GM12873 (cell line): Measurements from ENCODE around the gene COMMD3.

Experiments
- CTCF ChIP-seq: IDR thresholded peaks from 2 replicates; pipeline ENCODE4 v1.5.1; 2012; ENCODE audit warnings: low read depth, mild to moderate bottlenecking, moderate library complexity, low read length, control low read depth; ENCODE audit not compliant: insufficient read depth; ENCODE audit errors: missing control alignments

The COMMD3 gene

DNA sequence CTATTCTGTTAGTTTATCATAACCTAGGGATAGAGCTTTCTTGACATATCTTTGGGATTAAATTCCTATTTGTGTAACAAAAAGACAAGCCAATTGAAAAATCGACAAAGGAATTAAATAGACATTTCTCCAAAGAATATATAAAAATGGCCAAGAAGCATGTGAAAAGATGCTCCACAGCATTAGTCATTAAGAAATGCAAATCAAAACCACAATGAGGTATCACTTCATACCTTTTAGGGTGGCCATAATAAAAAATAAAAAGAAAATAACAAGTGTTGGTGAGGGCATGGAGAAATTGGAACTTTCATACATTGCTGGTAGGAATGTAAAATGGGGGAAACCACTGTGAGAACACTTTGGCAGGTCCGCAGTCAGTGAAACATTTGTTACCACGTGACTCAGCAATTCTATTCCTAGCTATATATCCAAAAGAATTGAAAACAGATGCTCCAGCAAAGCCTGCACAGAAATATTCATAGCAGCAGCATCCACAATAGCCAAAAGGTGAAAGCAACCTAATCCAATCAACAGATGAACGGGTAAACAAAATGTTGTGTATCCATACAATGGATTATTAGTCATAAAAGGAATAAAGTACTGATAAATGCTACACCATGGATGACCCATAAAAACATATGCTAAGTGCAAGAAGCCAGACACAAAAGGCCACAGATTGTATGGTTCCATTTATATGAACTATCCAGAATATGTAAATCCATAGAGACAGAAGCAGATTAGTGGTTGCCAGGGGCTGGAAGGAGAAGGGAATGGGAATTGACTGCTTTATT is 49.7 kb downstream of the COMMD3 start:
- TF ChIP-seq CTCF, result no peak

DNA sequence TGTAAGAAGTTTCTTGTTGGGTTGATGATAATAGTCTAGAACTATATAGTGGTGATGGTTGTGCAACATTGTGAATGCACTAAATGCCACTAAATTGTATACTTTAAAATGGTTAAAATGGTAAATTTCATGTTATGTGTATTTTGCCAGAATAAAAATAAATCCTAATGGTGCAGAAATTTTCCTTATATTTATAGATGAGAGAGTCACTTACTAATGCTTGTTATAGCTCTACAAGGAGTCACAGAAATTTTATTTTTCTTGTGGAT is 50.2 kb downstream of the COMMD3 start:
- TF ChIP-seq CTCF, result no peak

- no peak for TF ChIP-seq CTCF
These were observed 50.6 kb downstream of the COMMD3 start for GRCh38 chr10:22366771-22367170.

DNA sequence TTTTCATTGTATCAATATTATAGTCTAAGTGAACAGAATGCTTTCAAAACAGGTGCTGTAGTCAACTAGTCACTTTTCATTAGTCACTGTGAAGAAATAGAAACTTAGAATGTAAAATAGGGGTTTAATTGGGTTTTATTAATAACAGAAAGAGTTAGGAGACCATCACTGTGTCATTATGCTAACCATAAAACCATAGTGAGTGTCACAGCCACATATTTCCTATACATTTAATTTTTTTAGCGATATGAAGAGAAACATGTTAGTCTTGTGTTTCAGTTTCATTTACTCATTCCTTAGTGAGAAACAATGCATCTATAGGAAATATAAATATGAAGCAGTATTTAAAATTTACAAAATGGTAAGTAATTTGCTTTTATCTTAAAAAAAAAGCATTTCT is 51.3 kb downstream of the COMMD3 start:
- no peak for TF ChIP-seq CTCF

DNA sequence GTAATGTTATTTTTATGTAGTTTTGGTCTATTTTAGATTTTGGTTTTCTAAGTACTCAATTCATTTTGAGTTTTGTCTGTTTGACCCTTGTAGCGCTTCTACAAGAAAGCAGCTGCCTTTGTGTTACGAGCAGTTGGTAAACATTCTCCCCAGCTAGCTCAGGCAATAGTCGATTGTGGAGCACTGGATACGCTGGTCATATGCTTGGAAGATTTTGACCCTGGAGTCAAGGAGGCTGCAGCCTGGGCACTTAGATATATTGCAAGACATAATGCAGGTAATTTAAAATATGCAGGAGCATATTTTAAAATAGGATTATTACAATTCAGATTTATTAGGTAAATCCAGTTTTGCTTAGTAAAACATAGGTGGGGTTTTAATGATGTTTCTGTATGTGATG is 52.2 kb downstream of the COMMD3 start:
- TF ChIP-seq CTCF, result no peak

DNA sequence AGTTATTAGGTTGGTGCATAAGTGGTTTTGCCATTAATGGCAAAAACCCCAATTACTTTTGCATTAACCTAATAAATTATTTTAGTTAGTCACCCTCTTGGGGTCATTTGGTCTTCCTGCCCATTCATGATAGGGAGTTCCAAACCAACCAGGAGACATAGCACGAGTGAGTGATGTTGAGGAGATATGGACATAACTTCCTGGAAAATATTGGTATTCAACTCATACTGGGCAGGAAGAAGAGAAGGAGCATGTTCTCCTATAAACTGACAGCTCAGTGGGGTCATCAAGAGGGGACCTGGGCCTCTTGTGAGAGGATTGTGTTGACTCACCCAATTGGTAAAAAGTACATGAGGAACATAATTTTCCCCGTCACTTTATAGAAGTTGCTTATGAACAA is 52.8 kb downstream of the COMMD3 start:
- no peak for TF ChIP-seq CTCF

GRCh38 chr10:22369434-22370072 is 53.4 kb downstream of the COMMD3 start:
- TF ChIP-seq CTCF, result no peak
